Ishikawa (cell line): Measurements from ENCODE around the gene NCAPG2.

Experiments
- CEBPB ChIP-seq: IDR thresholded peaks from 2 replicates; pipeline ENCODE4 v1.6.1; 2012
- CREB1 ChIP-seq: IDR thresholded peaks from 2 replicates; pipeline ENCODE4 v1.6.1; 2012; ENCODE audit warnings: low read depth
- EGR1 ChIP-seq: IDR thresholded peaks from 2 replicates; pipeline ENCODE4 v1.6.1; 2012
- EP300 ChIP-seq: IDR thresholded peaks from 2 replicates; pipeline ENCODE4 v1.6.1; 2012; ENCODE audit warnings: borderline replicate concordance
- FOXM1 ChIP-seq: IDR thresholded peaks from 2 replicates; pipeline ENCODE4 v1.6.1; 2012; ENCODE audit warnings: low read depth, borderline replicate concordance
- MAX ChIP-seq: IDR thresholded peaks from 2 replicates; pipeline ENCODE4 v1.6.1; 2012
- NFIC ChIP-seq: IDR thresholded peaks from 2 replicates; pipeline ENCODE4 v1.6.1; 2012
- RAD21 ChIP-seq: IDR thresholded peaks from 2 replicates; pipeline ENCODE4 v1.6.1; 2012; ENCODE audit warnings: low read depth
- REST ChIP-seq: IDR thresholded peaks from 2 replicates; pipeline ENCODE4 v1.6.1; 2012; ENCODE audit warnings: low read depth, mild to moderate bottlenecking
- TAF1 ChIP-seq: IDR thresholded peaks from 2 replicates; pipeline ENCODE4 v1.6.1; 2012; ENCODE audit warnings: low read depth, mild to moderate bottlenecking
- TCF12 ChIP-seq: IDR thresholded peaks from 2 replicates; pipeline ENCODE4 v1.6.1; 2012; ENCODE audit warnings: low read depth
- TEAD4 ChIP-seq: IDR thresholded peaks from 2 replicates; pipeline ENCODE4 v1.6.1; 2012
- USF1 ChIP-seq: IDR thresholded peaks from 2 replicates; pipeline ENCODE4 v1.6.1; 2012
- YY1 ChIP-seq: IDR thresholded peaks from 2 replicates; pipeline ENCODE4 v1.6.1; 2012; ENCODE audit warnings: low read depth
- ZBTB7A ChIP-seq: IDR thresholded peaks from 2 replicates; pipeline ENCODE4 v1.6.1; 2012; ENCODE audit warnings: low read depth

Gene NCAPG2

GRCh38 chr7:158750702-158751101 lies 46.1 kb upstream of the NCAPG2 start:
- TF ChIP-seq USF1 (no peak), MAX (no peak), YY1 (no peak), REST (no peak), RAD21 (no peak), TCF12 (no peak), TAF1 (no peak), EP300 (no peak), EGR1 (no peak), NFIC (no peak), TEAD4 (no peak), CREB1 (no peak), FOXM1 (no peak), ZBTB7A (no peak), CEBPB (no peak)

- no peak for TF ChIP-seq YY1
- TF ChIP-seq TCF12, result no peak
- TF ChIP-seq USF1, result no peak
- TF ChIP-seq NFIC, result no peak
- no peak for TF ChIP-seq CREB1
- TF ChIP-seq RAD21, result no peak
- no peak for TF ChIP-seq MAX
- TF ChIP-seq REST, result no peak
- TF ChIP-seq TEAD4, result no peak
- TF ChIP-seq ZBTB7A, result no peak
- no peak for TF ChIP-seq EGR1
- TF ChIP-seq CEBPB, result no peak
- no peak for TF ChIP-seq FOXM1
Measured at GRCh38 chr7:158749396-158749795, 44.8 kb upstream of the NCAPG2 start.

GRCh38 chr7:158748335-158748734 lies 43.7 kb upstream of the NCAPG2 start:
- TF ChIP-seq ZBTB7A, result no peak
- no peak for TF ChIP-seq FOXM1
- TF ChIP-seq MAX, result no peak
- TF ChIP-seq YY1, result no peak
- TF ChIP-seq RAD21, result no peak
- TF ChIP-seq CREB1, result no peak

- TF ChIP-seq EGR1 (no peak), TEAD4 (no peak), EP300 (no peak), MAX (no peak), REST (no peak), NFIC (no peak), CREB1 (no peak), TCF12 (no peak), CEBPB (no peak)
Measured at GRCh38 chr7:158747408-158747807, 42.8 kb upstream of the NCAPG2 start.
